CD14-positive monocyte (primary cell): ENCODE results near the gene PSMD9. TPM values are rescaled to one million over a fixed set of nuclear protein-coding genes. Genes with fewer than 3 reads are reported as not detected.
A peak's percentile ranks its signal among the peaks of the same experiment; 100 is the strongest.
"Not testable (repeated sequence)": the region's sequence is repeated elsewhere in the genome, so short reads cannot be mapped to it uniquely, and the experiment has no call there.

ENCODE experiments used
- DNase-seq, 3 donors: peaks; one replicate each; pipeline ENCODE4 v3.0.0-alpha.2; 2011 to 2022
- H2AFZ ChIP-seq: 2 replicates; pipeline ENCODE4 v1.6.0; 2012; ENCODE audit warnings: mild to moderate bottlenecking, low read depth, low read length, inconsistent platforms; ENCODE audit not compliant: insufficient read depth, poor library complexity, severe bottlenecking
- H3K27ac ChIP-seq, 2 donors: 1 replicate in 1 of 2; 2 replicates in 1 of 2; pipeline ENCODE4 v1.5.1; 2012 to 2013; ENCODE audit warnings: low read length in 2 of 2, control low read depth in 1 of 2, inconsistent platforms in 1 of 2, low read depth in 1 of 2, mild to moderate bottlenecking in 1 of 2
- H3K27me3 ChIP-seq, 2 donors: one replicate each; pipeline versions ENCODE4 v1.6.0 to v1.6.1; 2011 to 2013; ENCODE audit warnings: low read length in 2 of 2; ENCODE audit not compliant: control insufficient read depth in 2 of 2, insufficient read depth in 2 of 2
- H3K36me3 ChIP-seq, 2 donors: replicated peaks in 1 of 2; 1 replicate in 1 of 2; 2 replicates in 1 of 2; pipeline versions ENCODE4 v1.5.1 to v1.6.1; 2012 to 2013; ENCODE audit warnings: low read length in 2 of 2, control low read depth in 1 of 2, inconsistent platforms in 1 of 2, mild to moderate bottlenecking in 1 of 2; ENCODE audit not compliant: insufficient read depth in 2 of 2, control insufficient read depth in 1 of 2
- H3K4me1 ChIP-seq, 2 donors: 1 replicate in 1 of 2; 2 replicates in 1 of 2; pipeline versions ENCODE4 v1.5.1 to v1.6.1; 2012 to 2013; ENCODE audit warnings: low read length in 2 of 2, control low read depth in 1 of 2, inconsistent platforms in 1 of 2, mild to moderate bottlenecking in 1 of 2, moderate library complexity in 1 of 2; ENCODE audit not compliant: insufficient read depth in 2 of 2, control insufficient read depth in 1 of 2
- H3K4me2 ChIP-seq: replicated peaks from 2 replicates; pipeline ENCODE3; 2012; ENCODE audit warnings: low read length, moderate library complexity, mild to moderate bottlenecking; ENCODE audit not compliant: poor library complexity, severe bottlenecking; ENCODE audit errors: extremely low read depth
- H3K4me3 ChIP-seq, 3 experiments: fragments of 200-600 bp in 1 of 3; sonication (generic) in 1 of 3; replicated peaks in 1 of 3; 1 replicate in 2 of 3; 2 replicates in 1 of 3; pipeline ENCODE4 v1.5.1; 2011 to 2013; ENCODE audit warnings: low read length in 3 of 3, mild to moderate bottlenecking in 3 of 3, control low read depth in 2 of 3, low read depth in 2 of 3, inconsistent platforms in 1 of 3, moderate library complexity in 1 of 3
- H3K79me2 ChIP-seq: 2 replicates; pipeline ENCODE4 v1.6.0; 2012; ENCODE audit warnings: mild to moderate bottlenecking, control low read depth, inconsistent platforms, low read length, moderate library complexity; ENCODE audit not compliant: insufficient read depth
- H3K9ac ChIP-seq: 2 replicates; pipeline ENCODE4 v1.6.0; 2017; ENCODE audit warnings: low read length, mild to moderate bottlenecking; ENCODE audit not compliant: insufficient read depth, poor library complexity, severe bottlenecking
- H3K9me3 ChIP-seq, 2 donors: replicated peaks in 1 of 2; 1 replicate in 1 of 2; 2 replicates in 1 of 2; pipeline versions ENCODE4 v1.5.1 to v1.6.1; 2012 to 2013; ENCODE audit warnings: low read length in 2 of 2, control low read depth in 1 of 2; ENCODE audit not compliant: control insufficient read depth in 1 of 2, insufficient read depth in 1 of 2
- H4K20me1 ChIP-seq: 2 replicates; pipeline ENCODE4 v1.6.0; 2012; ENCODE audit warnings: mild to moderate bottlenecking, low read length, control low read depth, moderate library complexity; ENCODE audit not compliant: insufficient read depth
- H3K27ac Mint-ChIP-seq, 7 donors: one replicate each; pipeline ENCODE4 v1.8.0; 2020; ENCODE audit warnings: mild to moderate bottlenecking in 7 of 7, mixed read lengths in 7 of 7, moderate library complexity in 6 of 7, inconsistent platforms in 2 of 7
- H3K27me3 Mint-ChIP-seq, 3 donors: one replicate each; pipeline ENCODE4 v1.8.0; 2021 to 2022; ENCODE audit warnings: low read depth in 3 of 3, mild to moderate bottlenecking in 3 of 3, mixed read lengths in 3 of 3, moderate library complexity in 3 of 3, inconsistent platforms in 1 of 3
- H3K36me3 Mint-ChIP-seq, 2 donors: one replicate each; pipeline ENCODE4 v1.8.0; 2020; ENCODE audit warnings: mixed read lengths in 2 of 2, inconsistent platforms in 1 of 2, mild to moderate bottlenecking in 1 of 2
- H3K4me1 Mint-ChIP-seq: one replicate; pipeline ENCODE4 v1.8.0; 2020; ENCODE audit warnings: mild to moderate bottlenecking, mixed read lengths
- H3K4me3 Mint-ChIP-seq, 2 donors: one replicate each; pipeline ENCODE4 v1.8.0; 2020; ENCODE audit warnings: mild to moderate bottlenecking in 2 of 2, mixed read lengths in 2 of 2, moderate library complexity in 1 of 2
- H3K9me3 Mint-ChIP-seq, 7 donors: one replicate each; pipeline ENCODE4 v1.8.0; 2020 to 2022; ENCODE audit warnings: mixed read lengths in 7 of 7, mild to moderate bottlenecking in 6 of 7, moderate library complexity in 6 of 7, inconsistent platforms in 2 of 7
- CTCF ChIP-seq: fragments of 200-600 bp; IDR thresholded peaks from one replicate; pipeline ENCODE4 v1.8.0; 2022; ENCODE audit warnings: antibody characterized with exemption, mild to moderate bottlenecking
- WGBS: methylation state at CpG from one replicate; pipeline ENCODE4 v1.1.5; 2013; ENCODE audit warnings: missing lambda C conversion rate; ENCODE audit not compliant: insufficient coverage; 5-methylcytosine and 5-hydroxymethylcytosine counted together
- intact Hi-C, 2 donors: fragments of 100-400 bp; cut with micrococcal nuclease; formaldehyde crosslinking; loops; one replicate each; pipeline versions ENCODE4 v1.15.0 to v1.15.1; 2023
- polyA plus RNA-seq, 3 donors: library from polyadenylated mRNA; depleted of rRNA in 1 of 3; unstranded in 2 of 3; stranded (reverse) in 1 of 3; fragments of 300-500 nt in 2 of 3; fragments of >200 nt in 1 of 3; fragmentation: Illumina TruSeq in 2 of 3; gene quantifications; 1 replicate in 2 of 3; 2 replicates in 1 of 3; pipeline ENCODE4 v1.2.3, GENCODE V29; 2012 to 2021

The PSMD9 gene
- polyA plus RNA-seq, 3 donors: 89.6 to 135 (median 93.3) TPM

DNA sequence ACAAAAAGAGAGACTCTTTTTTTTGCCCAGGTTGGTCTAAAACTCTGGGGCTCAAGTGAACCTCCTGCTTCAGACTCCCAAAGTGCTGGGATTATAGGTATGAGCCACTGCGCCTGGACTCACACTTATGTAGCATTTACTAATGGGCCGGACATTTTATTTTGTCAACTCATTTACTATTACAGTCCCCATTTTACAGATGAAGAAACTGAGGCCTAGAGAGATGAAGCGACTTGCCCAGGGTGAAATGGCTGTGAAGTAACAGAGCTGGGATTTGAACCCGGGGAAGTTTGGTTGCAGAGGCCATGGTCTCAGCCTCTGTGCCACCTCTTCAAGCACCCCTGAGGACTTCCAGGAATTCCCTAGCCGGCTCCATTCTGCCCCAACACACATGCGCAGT, 39.4 kb upstream of the PSMD9 start:
- Histone ChIP-seq H3K9ac (no peak overlapping the region), H3K27me3 (no peaks in the 10 kb centered on the region), H3K27ac (peak overlapping the region; percentile 24 to 53), H3K4me3 (peak overlapping the region in 1 of 3 experiments; percentile 19), H3K9me3 (no peaks in the 10 kb centered on the region), H4K20me1 (no peaks in the 10 kb centered on the region), H3K4me2 (peak overlapping the region; percentile 21), H3K79me2 (no peaks in the 10 kb centered on the region), H3K4me1 (peaks cover 20 to 24% of the 10 kb centered on the region in 2 donors), H3K36me3 (no peaks in the 10 kb centered on the region), H2AFZ (peak overlapping the region; percentile 41)
- H3K27me3 Mint-ChIP-seq: peaks cover 2 to 10% (median 2%) of the 10 kb centered on the region in 3 donors
- H3K9me3 Mint-ChIP-seq: peaks cover 0 to 2% (median 0%) of the 10 kb centered on the region in 7 donors
- peak overlapping the region in 5 of 7 donors; percentile 30 to 76 (median 62) for H3K27ac Mint-ChIP-seq
- no CpG with 5 or more reads among the region's 6 CpGs for WGBS
- DNase-seq: no peak
- TF ChIP-seq CTCF: no peak
- peaks cover 12% of the 10 kb centered on the region for H3K4me1 Mint-ChIP-seq
- peaks cover 0 to 2% of the 10 kb centered on the region in 2 donors for H3K36me3 Mint-ChIP-seq
- H3K4me3 Mint-ChIP-seq: no peak overlapping the region
- intact Hi-C loops: no loop called here

- Histone ChIP-seq H3K9me3 (no peaks in the 10 kb centered on the region), H2AFZ (peak overlapping the region; percentile 41), H3K4me3 (peak overlapping the region in 1 of 3 experiments; percentile 19), H3K36me3 (no peaks in the 10 kb centered on the region), H3K27ac (peak overlapping the region; percentile 24 to 53), H4K20me1 (no peaks in the 10 kb centered on the region), H3K27me3 (no peaks in the 10 kb centered on the region), H3K4me2 (peak overlapping the region; percentile 21), H3K4me1 (peaks cover 23 to 26% of the 10 kb centered on the region in 2 donors), H3K79me2 (no peaks in the 10 kb centered on the region), H3K9ac (no peak overlapping the region)
- H3K4me1 Mint-ChIP-seq: peaks cover 12% of the 10 kb centered on the region
- peaks cover 0 to 2% of the 10 kb centered on the region in 2 donors for H3K36me3 Mint-ChIP-seq
- 22% methylated on average over 11 of the region's 13 CpGs for WGBS
- peak overlapping the region; percentile 7 to 90 (median 75) for H3K27ac Mint-ChIP-seq
- peak; percentile 32 to 85 (median 65) for DNase-seq
- no peak for TF ChIP-seq CTCF
- peak overlapping the region; percentile 31 to 51 for H3K4me3 Mint-ChIP-seq
- peaks cover 0 to 2% (median 0%) of the 10 kb centered on the region in 7 donors for H3K9me3 Mint-ChIP-seq
- H3K27me3 Mint-ChIP-seq: peaks cover 2 to 10% (median 3%) of the 10 kb centered on the region in 3 donors
- intact Hi-C loops: no loop called here
Observed at GRCh38 chr12:121849665-121850064, 38.9 kb upstream of the PSMD9 start.

DNA sequence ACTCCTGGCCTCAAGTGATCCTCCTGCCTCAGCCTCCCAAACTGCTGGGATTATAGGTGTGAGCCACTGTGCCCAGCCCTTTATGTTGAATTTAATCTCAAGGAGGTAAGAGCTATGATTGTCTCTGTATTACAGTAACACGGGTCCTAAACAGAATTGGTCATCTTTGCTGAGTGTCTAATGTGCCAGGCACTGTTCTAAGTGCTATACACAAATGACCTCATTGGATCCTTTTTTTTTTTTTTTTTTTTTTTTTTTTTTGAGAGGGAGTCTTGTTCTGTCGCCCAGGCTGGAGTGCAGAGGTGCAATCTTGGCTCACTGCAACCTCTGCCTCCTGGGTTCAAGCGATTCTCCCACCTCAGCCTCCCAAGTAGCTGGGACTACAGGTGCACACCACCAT, 36.2 kb upstream of the PSMD9 start:
- H3K27ac Mint-ChIP-seq, H3K27ac ChIP-seq, H3K4me3 Mint-ChIP-seq, intact Hi-C loops, H2AFZ ChIP-seq, H3K27me3 ChIP-seq, H4K20me1 ChIP-seq, H3K79me2 ChIP-seq, H3K36me3 Mint-ChIP-seq, H3K36me3 ChIP-seq, H3K9ac ChIP-seq, H3K9me3 Mint-ChIP-seq, H3K4me2 ChIP-seq, H3K27me3 Mint-ChIP-seq, DNase-seq, H3K9me3 ChIP-seq, H3K4me3 ChIP-seq: not testable (repeated sequence)
- peaks cover 39 to 41% of the 10 kb centered on the region in 2 donors for H3K4me1 ChIP-seq
- no CpG with 5 or more reads among the region's 3 CpGs for WGBS
- peaks cover 28% of the 10 kb centered on the region for H3K4me1 Mint-ChIP-seq
